Measurements from ENCODE around the gene TSR1. TPM values are rescaled to one million over a fixed set of nuclear protein-coding genes. Genes with fewer than 3 reads are reported as not detected.

Gene TSR1
- total and polyA plus RNA-seq, 2 experiments from 2014 or later = 34.0 to 52.6 TPM

- no peak for DNase-seq (ENCODE audit: low read depth in 1 of 2, low spot score in 1 of 2)
- no peak overlapping the region for H3K4me3 ChIP-seq
- no peaks in the 10 kb centered on the region for H3K4me1 ChIP-seq (ENCODE audit: low read depth)
- H3K27me3 ChIP-seq = no peaks in the 10 kb centered on the region
- no peaks in the 10 kb centered on the region for H3K9me3 ChIP-seq (ENCODE audit: low read depth)
- no peak for TF ChIP-seq CTCF (IDR thresholded peaks at IDR 0.05; ENCODE audit: low read depth, low read length)
- H3K27ac ChIP-seq = no peak overlapping the region
- no peaks in the 10 kb centered on the region for H3K36me3 ChIP-seq
These were observed 27.1 kb upstream of the TSR1 start for GRCh38 chr17:2363318-2363717.

GRCh38 chr17:2362881-2363280, 26.6 kb upstream of the TSR1 start:
- Histone ChIP-seq H3K9me3 (ENCODE audit: low read depth) (no peaks in the 10 kb centered on the region), H3K4me3 (no peak overlapping the region), H3K4me1 (ENCODE audit: low read depth) (no peaks in the 10 kb centered on the region), H3K27ac (no peak overlapping the region), H3K36me3 (no peaks in the 10 kb centered on the region), H3K27me3 (no peaks in the 10 kb centered on the region)
- no peak for DNase-seq (ENCODE audit: low read depth in 1 of 2, low spot score in 1 of 2)
- no peak for TF ChIP-seq CTCF (IDR thresholded peaks at IDR 0.05; ENCODE audit: low read depth, low read length)

- H3K36me3 ChIP-seq = no peaks in the 10 kb centered on the region
- DNase-seq (ENCODE audit: low read depth in 1 of 2, low spot score in 1 of 2) = no peak
- no peak for TF ChIP-seq CTCF (IDR thresholded peaks at IDR 0.05; ENCODE audit: low read depth, low read length)
- H3K4me3 ChIP-seq = no peak overlapping the region
- H3K27me3 ChIP-seq = no peaks in the 10 kb centered on the region
- H3K27ac ChIP-seq = no peak overlapping the region
- no peaks in the 10 kb centered on the region for H3K9me3 ChIP-seq (ENCODE audit: low read depth)
- no peaks in the 10 kb centered on the region for H3K4me1 ChIP-seq (ENCODE audit: low read depth)
These were observed 26.2 kb upstream of the TSR1 start for GRCh38 chr17:2362416-2362815.

GRCh38 chr17:2362016-2362415, 25.8 kb upstream of the TSR1 start:
- no peaks in the 10 kb centered on the region for H3K27me3 ChIP-seq
- no peaks in the 10 kb centered on the region for H3K9me3 ChIP-seq (ENCODE audit: low read depth)
- H3K36me3 ChIP-seq = no peaks in the 10 kb centered on the region
- H3K4me3 ChIP-seq = no peak overlapping the region
- TF ChIP-seq CTCF (IDR thresholded peaks at IDR 0.05; ENCODE audit: low read depth, low read length) = no peak
- H3K4me1 ChIP-seq (ENCODE audit: low read depth) = no peaks in the 10 kb centered on the region
- DNase-seq (ENCODE audit: low read depth in 1 of 2, low spot score in 1 of 2) = no peak
- H3K27ac ChIP-seq = no peak overlapping the region

- TF ChIP-seq CTCF (IDR thresholded peaks at IDR 0.05; ENCODE audit: low read depth, low read length) = no peak
- H3K9me3 ChIP-seq (ENCODE audit: low read depth) = no peaks in the 10 kb centered on the region
- H3K27ac ChIP-seq = no peak overlapping the region
- no peaks in the 10 kb centered on the region for H3K4me1 ChIP-seq (ENCODE audit: low read depth)
- H3K27me3 ChIP-seq = no peaks in the 10 kb centered on the region
- no peaks in the 10 kb centered on the region for H3K36me3 ChIP-seq
- no peak for DNase-seq (ENCODE audit: low read depth in 1 of 2, low spot score in 1 of 2)
- H3K4me3 ChIP-seq = no peak overlapping the region
These were observed 24.9 kb upstream of the TSR1 start for GRCh38 chr17:2361010-2361760.
